GM12878 (cell line): ENCODE results near the gene CA9. TPM values are rescaled to one million over a fixed set of nuclear protein-coding genes. Genes with fewer than 3 reads are reported as not detected.

Experiments used
- ATF3 ChIP-seq: IDR thresholded peaks from 2 replicates; pipeline ENCODE4 v1.6.1; 2011; ENCODE audit warnings: low read depth, mild to moderate bottlenecking, low read length, moderate library complexity, borderline replicate concordance; ENCODE audit errors: extremely low read depth
- E2F4 ChIP-seq: IDR thresholded peaks from 2 replicates; pipeline ENCODE4 v1.6.1; 2012; ENCODE audit warnings: low read depth, low read length, improper control_type of control experiment
- MTA2 ChIP-seq: fragments of 450-650 bp; IDR thresholded peaks from 2 replicates; pipeline ENCODE4 v1.6.1; 2016; ENCODE audit warnings: low read depth, mild to moderate bottlenecking, moderate library complexity
- NR2C1 ChIP-seq: fragments of 450-650 bp; IDR thresholded peaks from 2 replicates; pipeline ENCODE4 v1.6.1; 2017; ENCODE audit warnings: antibody characterized with exemption, mild to moderate bottlenecking, moderate library complexity
- RAD21 ChIP-seq: IDR thresholded peaks from 2 replicates; pipeline ENCODE4 v1.6.1; 2011; ENCODE audit warnings: mild to moderate bottlenecking, low read depth, low read length, moderate library complexity; ENCODE audit not compliant: insufficient read depth
- RAD51 ChIP-seq: fragments of 450-650 bp; IDR thresholded peaks from 2 replicates; pipeline ENCODE4 v1.6.1; 2016; ENCODE audit warnings: moderate library complexity, mild to moderate bottlenecking, inconsistent platforms
- RB1 ChIP-seq: fragments of 450-650 bp; formaldehyde crosslinking; IDR thresholded peaks from 2 replicates; pipeline ENCODE4 v1.6.1; 2017; ENCODE audit warnings: mild to moderate bottlenecking, borderline replicate concordance
- SIX5 ChIP-seq: IDR thresholded peaks from 2 replicates; pipeline ENCODE4 v1.6.1; 2011; ENCODE audit warnings: mild to moderate bottlenecking, low read depth, low read length, moderate library complexity; ENCODE audit not compliant: severe bottlenecking
- SMC3 ChIP-seq: IDR thresholded peaks from 2 replicates; pipeline ENCODE4 v1.6.1; 2011; ENCODE audit warnings: low read length, improper control_type of control experiment, borderline replicate concordance
- YBX1 ChIP-seq: fragments of 450-650 bp; IDR thresholded peaks from 2 replicates; pipeline ENCODE4 v1.6.1; 2016; ENCODE audit warnings: antibody characterized with exemption
- ZNF24 ChIP-seq: fragments of 450-650 bp; IDR thresholded peaks from 2 replicates; pipeline ENCODE4 v1.6.1; 2017; ENCODE audit warnings: antibody characterized with exemption, mild to moderate bottlenecking
- polyA plus RNA-seq, 11 experiments: library from polyadenylated mRNA; depleted of rRNA in 4 of 11; unstranded in 6 of 11; stranded (reverse) in 5 of 11; fragments of >200 nt; fragmentation: Nextera tagmentation in 4 of 11; fragmentation: Illumina TruSeq in 1 of 11; extraction: Ambion mirVana in 4 of 11; extraction: Trizol in 1 of 11; gene quantifications; 1 replicate in 1 of 11; 2 replicates in 10 of 11; pipeline versions ENCODE4 v1.2.1 to v1.2.3, GENCODE V29; 2011 to 2016; ENCODE audit warnings: inconsistent platforms in 2 of 11, missing spikeins in 2 of 11, low read depth in 1 of 11
- total RNA-seq, 4 experiments: library from RNA; depleted of rRNA in 3 of 4; stranded (reverse); fragments of >200 nt in 3 of 4; fragmentation: Illumina TruSeq in 1 of 4; extraction: Trizol in 1 of 4; gene quantifications; 2 replicates each; pipeline versions ENCODE4 v1.2.1 to v1.2.3, GENCODE V29; 2013 to 2021
- TF ChIP-seq, protein P1 (sequence below): fragments of 450-650 bp; formaldehyde crosslinking; IDR thresholded peaks from 2 replicates; pipeline ENCODE4 v1.4.0; 2020; ENCODE audit warnings: mild to moderate bottlenecking, moderate library complexity

Gene CA9
- total and polyA plus RNA-seq, 10 of the 15 experiments (the other 5 are each of a cell fraction or from before 2014, with no cell fraction given) = 0.53 to 6.6 (median 1.2) TPM

- TF ChIP-seq, protein P1, sequence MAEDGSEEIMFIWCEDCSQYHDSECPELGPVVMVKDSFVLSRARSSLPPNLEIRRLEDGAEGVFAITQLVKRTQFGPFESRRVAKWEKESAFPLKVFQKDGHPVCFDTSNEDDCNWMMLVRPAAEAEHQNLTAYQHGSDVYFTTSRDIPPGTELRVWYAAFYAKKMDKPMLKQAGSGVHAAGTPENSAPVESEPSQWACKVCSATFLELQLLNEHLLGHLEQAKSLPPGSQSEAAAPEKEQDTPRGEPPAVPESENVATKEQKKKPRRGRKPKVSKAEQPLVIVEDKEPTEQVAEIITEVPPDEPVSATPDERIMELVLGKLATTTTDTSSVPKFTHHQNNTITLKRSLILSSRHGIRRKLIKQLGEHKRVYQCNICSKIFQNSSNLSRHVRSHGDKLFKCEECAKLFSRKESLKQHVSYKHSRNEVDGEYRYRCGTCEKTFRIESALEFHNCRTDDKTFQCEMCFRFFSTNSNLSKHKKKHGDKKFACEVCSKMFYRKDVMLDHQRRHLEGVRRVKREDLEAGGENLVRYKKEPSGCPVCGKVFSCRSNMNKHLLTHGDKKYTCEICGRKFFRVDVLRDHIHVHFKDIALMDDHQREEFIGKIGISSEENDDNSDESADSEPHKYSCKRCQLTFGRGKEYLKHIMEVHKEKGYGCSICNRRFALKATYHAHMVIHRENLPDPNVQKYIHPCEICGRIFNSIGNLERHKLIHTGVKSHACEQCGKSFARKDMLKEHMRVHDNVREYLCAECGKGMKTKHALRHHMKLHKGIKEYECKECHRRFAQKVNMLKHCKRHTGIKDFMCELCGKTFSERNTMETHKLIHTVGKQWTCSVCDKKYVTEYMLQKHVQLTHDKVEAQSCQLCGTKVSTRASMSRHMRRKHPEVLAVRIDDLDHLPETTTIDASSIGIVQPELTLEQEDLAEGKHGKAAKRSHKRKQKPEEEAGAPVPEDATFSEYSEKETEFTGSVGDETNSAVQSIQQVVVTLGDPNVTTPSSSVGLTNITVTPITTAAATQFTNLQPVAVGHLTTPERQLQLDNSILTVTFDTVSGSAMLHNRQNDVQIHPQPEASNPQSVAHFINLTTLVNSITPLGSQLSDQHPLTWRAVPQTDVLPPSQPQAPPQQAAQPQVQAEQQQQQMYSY (CRISPR knock-in tag) = 0 out of 2 replicates have a peak, but pooled peaks have one; percentile 21
- no peak for TF ChIP-seq NR2C1
- TF ChIP-seq SIX5 = no peak
- TF ChIP-seq ZNF24 = no peak
- TF ChIP-seq RAD21 = peak; percentile 61
- TF ChIP-seq ATF3 = no peak
- TF ChIP-seq YBX1 = no peak
- TF ChIP-seq RB1 = 0 out of 2 replicates have a peak, but pooled peaks have one; percentile 49
- peak; percentile 56 for TF ChIP-seq SMC3
- TF ChIP-seq RAD51 = no peak
- no peak for TF ChIP-seq E2F4
- no peak for TF ChIP-seq MTA2
Measured at GRCh38 chr9:35696520-35697215, 22.9 kb downstream of the CA9 start (continued).
